ENCODE data around the gene THBD.

THBD gene

DNA sequence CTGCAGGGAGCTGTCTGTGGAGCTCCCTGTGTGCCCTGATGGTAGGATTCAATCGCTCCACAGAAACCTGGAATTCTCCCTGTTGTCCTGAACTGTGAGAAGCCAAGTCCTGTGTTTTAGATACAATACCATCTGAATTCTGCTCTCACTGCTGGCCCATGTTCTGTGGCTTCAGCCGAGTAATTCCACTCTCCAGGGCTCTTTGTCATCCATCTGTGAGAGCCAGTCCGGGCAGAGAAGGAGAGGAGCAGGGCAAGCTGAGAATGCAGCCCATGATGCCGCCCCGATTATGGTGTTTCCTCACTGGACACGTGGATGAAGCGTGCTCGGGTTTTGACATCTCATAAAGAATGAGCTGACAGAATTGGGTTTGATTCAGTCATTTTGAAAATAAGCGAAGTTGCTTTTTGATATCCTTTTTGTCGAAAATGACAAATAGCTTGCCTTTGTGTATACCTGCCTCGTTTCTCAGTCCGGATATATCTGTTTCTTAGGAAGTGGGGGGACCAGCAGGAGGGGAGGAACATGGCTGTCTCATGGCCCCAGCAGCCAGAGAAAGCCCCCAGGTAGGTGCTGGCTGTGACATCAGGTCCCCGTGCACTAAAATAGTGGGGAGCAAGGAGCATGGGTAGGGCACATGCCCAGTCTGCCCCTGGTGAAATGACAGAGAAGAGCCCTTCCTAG lies 44.9 kb upstream of the THBD start:
- TF ChIP-seq, protein P1, sequence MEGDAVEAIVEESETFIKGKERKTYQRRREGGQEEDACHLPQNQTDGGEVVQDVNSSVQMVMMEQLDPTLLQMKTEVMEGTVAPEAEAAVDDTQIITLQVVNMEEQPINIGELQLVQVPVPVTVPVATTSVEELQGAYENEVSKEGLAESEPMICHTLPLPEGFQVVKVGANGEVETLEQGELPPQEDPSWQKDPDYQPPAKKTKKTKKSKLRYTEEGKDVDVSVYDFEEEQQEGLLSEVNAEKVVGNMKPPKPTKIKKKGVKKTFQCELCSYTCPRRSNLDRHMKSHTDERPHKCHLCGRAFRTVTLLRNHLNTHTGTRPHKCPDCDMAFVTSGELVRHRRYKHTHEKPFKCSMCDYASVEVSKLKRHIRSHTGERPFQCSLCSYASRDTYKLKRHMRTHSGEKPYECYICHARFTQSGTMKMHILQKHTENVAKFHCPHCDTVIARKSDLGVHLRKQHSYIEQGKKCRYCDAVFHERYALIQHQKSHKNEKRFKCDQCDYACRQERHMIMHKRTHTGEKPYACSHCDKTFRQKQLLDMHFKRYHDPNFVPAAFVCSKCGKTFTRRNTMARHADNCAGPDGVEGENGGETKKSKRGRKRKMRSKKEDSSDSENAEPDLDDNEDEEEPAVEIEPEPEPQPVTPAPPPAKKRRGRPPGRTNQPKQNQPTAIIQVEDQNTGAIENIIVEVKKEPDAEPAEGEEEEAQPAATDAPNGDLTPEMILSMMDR (IDR thresholded peaks at IDR 0.05; ENCODE audit: insufficient read depth, low read depth, low read length, missing control alignments), result no peak
- no peak for DNase-seq (ENCODE audit: low read depth)

DNA sequence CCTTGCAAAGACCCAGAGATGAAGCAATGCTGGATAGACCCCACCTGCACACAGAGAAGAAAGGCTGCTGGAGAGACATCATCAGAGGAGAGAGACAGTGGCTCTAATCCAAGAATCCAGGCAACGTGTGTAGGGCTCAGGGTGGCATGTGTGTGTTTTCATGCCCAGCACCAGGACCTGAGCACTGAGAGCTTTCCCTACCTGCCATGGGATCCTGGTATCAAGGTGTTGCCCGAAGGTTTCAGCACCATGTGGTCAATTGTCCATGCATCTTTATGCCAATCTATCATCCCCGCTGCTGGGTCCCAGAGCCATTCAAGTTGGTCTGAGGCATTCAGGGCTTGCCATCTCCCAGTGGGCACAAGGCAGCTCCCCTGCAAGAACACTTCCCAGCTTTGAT lies 44.1 kb upstream of the THBD start:
- DNase-seq (ENCODE audit: low read depth), result no peak
- no peak overlapping the region for H3K4me3 ChIP-seq (ENCODE audit: low read depth, low read length)
- TF ChIP-seq, protein P1 (IDR thresholded peaks at IDR 0.05; ENCODE audit: insufficient read depth, low read depth, low read length, missing control alignments), result no peak

More for the DNA sequence above, 44.9 kb upstream of the THBD start:
- H3K4me3 ChIP-seq (ENCODE audit: low read depth, low read length), result no peak overlapping the region

DNA sequence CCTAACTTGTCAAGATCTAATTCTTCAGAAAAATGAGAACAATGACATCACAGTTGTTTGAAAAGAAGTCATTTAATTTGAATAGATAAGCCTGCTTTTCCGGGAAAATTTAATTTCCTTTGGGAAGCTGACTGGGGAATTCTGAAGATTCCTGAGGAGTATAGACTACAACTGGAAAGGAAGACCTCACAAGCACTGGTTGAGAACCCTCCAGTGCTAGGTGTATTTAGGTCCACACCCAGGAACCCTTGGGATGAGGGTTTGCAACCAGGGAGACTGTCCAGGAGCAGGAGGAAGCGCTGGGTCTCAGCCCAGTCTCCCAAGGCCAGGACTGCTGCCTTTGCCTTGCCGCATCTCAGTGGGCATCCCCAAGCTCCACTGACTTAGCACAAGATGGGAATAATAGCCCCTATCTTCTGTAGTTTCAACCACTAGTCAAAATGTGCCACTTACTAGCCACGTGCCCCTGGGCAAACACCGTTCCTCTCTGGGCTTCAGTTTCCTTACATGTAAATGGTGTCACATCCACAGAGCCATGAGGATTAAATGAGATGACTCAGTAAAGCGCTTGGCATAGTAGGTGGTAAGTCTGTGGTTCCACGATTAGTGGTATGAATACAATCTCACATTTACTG lies 43.5 kb upstream of the THBD start:
- no peak for DNase-seq (ENCODE audit: low read depth)
- TF ChIP-seq, protein P1 (IDR thresholded peaks at IDR 0.05; ENCODE audit: insufficient read depth, low read depth, low read length, missing control alignments), result no peak
- no peak overlapping the region for H3K4me3 ChIP-seq (ENCODE audit: low read depth, low read length)

DNA sequence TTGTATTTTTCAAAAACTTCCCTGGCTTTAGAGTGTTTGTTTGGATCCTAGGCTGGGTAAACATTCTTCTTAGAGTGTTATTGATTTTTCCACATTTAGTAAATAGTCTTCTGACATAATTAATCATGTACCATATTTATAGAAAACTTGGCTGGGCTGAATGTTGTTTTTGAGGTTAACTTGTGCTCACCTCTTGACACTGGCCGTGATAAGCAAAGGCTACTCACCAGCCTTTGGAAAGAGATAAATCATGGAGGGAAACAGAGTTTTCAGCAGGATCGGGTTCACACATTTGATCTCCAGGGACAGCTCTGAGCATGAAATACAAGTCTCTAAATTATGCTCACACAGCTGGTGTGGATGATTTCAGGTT lies 42.9 kb upstream of the THBD start:
- no peak for DNase-seq (ENCODE audit: low read depth)
- no peak overlapping the region for H3K4me3 ChIP-seq (ENCODE audit: low read depth, low read length)
- TF ChIP-seq, protein P1 (IDR thresholded peaks at IDR 0.05; ENCODE audit: insufficient read depth, low read depth, low read length, missing control alignments), result no peak

DNA sequence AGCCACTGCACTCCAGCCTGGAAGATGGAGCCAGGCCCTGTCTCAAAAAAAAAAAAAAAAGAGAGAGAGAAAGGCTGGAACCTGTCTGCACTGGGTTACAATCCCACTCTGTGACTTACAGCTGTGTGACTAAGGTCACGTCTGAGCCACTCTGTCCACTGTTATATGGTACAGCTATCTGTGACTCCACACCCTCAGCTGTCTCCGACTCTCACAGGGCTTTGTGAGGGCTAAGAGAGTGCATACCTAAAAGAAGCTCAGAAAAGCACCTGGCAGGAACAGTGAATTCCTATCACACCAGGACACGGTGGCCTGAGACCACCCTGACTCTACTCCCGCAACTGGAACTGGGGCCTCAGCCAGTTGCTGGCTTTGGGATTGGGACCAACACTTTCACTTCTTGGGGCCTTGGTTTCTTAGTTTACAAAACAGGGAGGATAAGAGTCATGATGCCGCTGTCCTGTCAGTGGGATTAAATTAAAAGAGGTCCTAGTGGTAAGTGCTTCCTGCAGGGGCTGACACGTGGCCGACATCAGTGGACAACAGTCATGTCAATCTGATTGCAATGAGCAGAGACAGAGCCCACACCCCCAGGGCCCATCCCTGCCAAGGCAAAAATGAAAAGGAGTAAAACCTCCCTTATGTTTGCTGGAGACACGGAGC lies 42.4 kb upstream of the THBD start:
- no peak overlapping the region for H3K4me3 ChIP-seq (ENCODE audit: low read depth, low read length)
- TF ChIP-seq, protein P1 (IDR thresholded peaks at IDR 0.05; ENCODE audit: insufficient read depth, low read depth, low read length, missing control alignments), result no peak
- DNase-seq (ENCODE audit: low read depth), result no peak

DNA sequence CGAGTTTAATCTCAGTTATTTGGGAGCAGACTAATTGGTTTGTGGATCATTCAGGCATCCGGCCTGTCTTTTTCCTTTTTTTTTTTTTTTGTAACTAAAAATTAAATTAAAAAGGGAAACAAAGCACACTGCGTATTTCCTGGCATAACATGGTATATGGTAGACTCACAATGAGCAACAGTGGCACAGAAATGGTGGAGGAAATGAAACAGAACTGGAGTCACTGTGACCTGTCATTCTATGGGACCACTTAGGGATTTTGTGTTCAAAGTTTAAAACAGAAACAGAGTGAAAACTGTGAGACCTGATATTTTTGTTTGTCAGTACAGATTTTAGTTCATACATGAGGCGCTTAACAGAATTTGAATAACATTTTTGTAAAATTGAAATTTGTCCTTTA lies 41.4 kb upstream of the THBD start:
- H3K4me3 ChIP-seq (ENCODE audit: low read depth, low read length), result no peak overlapping the region
- no peak for DNase-seq (ENCODE audit: low read depth)
- TF ChIP-seq, protein P1 (IDR thresholded peaks at IDR 0.05; ENCODE audit: insufficient read depth, low read depth, low read length, missing control alignments), result no peak
